ENCODE data around the gene MOCS2. TPM values are rescaled to one million over a fixed set of nuclear protein-coding genes. Genes with fewer than 3 reads are reported as not detected.

MOCS2 gene
- total and polyA plus RNA-seq, 10 of the 15 experiments (the other 5 are each of a cell fraction or from before 2014, with no cell fraction given): 11.0 to 27.4 (median 22.5) TPM

- TF ChIP-seq NFYB (IDR thresholded peaks at IDR 0.05; ENCODE audit: insufficient read depth, low read depth, low read length): no peak
- 0 out of 2 replicates have a peak, but pooled peaks have one; percentile 21 for TF ChIP-seq LARP7 (IDR thresholded peaks at IDR 0.05)
- no peak for TF ChIP-seq ZSCAN29 (IDR thresholded peaks at IDR 0.05)
- TF ChIP-seq SUPT20H (IDR thresholded peaks at IDR 0.05; ENCODE audit: borderline replicate concordance, control insufficient read depth, low read depth, low read length): no peak
- 0 out of 2 replicates have a peak, but pooled peaks have one; percentile 17 for TF ChIP-seq CBFB (IDR thresholded peaks at IDR 0.05; ENCODE audit: low read depth)
- TF ChIP-seq POLR2AphosphoS2 (IDR thresholded peaks at IDR 0.05; ENCODE audit: low read depth, low read length): peak; percentile 92
- TF ChIP-seq ZBTB40 (IDR thresholded peaks at IDR 0.05; ENCODE audit: borderline replicate concordance): no peak
- TF ChIP-seq BMI1 (IDR thresholded peaks at IDR 0.05; ENCODE audit: borderline replicate concordance): no peak
- no peak for TF ChIP-seq SUZ12 (IDR thresholded peaks at IDR 0.05; ENCODE audit: unreplicated experiment)
- no peak for TF ChIP-seq FOXK2 (IDR thresholded peaks at IDR 0.05)
- no peak for TF ChIP-seq E4F1 (IDR thresholded peaks at IDR 0.05; ENCODE audit: borderline replicate concordance, partially characterized antibody)
- TF ChIP-seq ZBTB11 (CRISPR knock-in tag; IDR thresholded peaks at IDR 0.05): no peak
- TF ChIP-seq PKNOX1 (IDR thresholded peaks at IDR 0.05): no peak
- no peak for TF ChIP-seq MTA3 (IDR thresholded peaks at IDR 0.05; ENCODE audit: borderline replicate concordance, low read length)
- TF ChIP-seq MYC (IDR thresholded peaks at IDR 0.05; ENCODE audit: insufficient read depth, insufficient read length, insufficient replicate concordance, low read length, severe bottlenecking): no peak
- peak; percentile 74; the same call in 1 of the 2 replicates for TF ChIP-seq GATAD2B (conservative IDR thresholded peaks at IDR 0.05; ENCODE audit: low read depth)
- no peak for TF ChIP-seq RBBP5 (conservative IDR thresholded peaks at IDR 0.05)
- no peak for TF ChIP-seq MYB (IDR thresholded peaks at IDR 0.05; ENCODE audit: borderline replicate concordance, low read depth, low read length)
Measured at GRCh38 chr5:53109443-53110127, at the start of gene MOCS2 (continued).
